Neural progenitor cell (in vitro differentiated cells): Measurements from ENCODE around the gene GIT2. TPM values are rescaled to one million over a fixed set of nuclear protein-coding genes. Genes with fewer than 3 reads are reported as not detected.

Experiments used
- DNase-seq: peaks from one replicate; pipeline ENCODE4 v3.0.0-alpha.2; 2016; ENCODE audit warnings: low spot score
- H2AFZ ChIP-seq: fragments of 200-600 bp; sonication (generic); replicated peaks from 2 replicates; pipeline ENCODE4 v1.6.1; 2016; ENCODE audit warnings: antibody characterized with exemption
- H3F3A ChIP-seq: fragments of 200-600 bp; sonication (generic); 2 replicates; pipeline ENCODE4 v1.6.1; 2016; ENCODE audit warnings: antibody characterized with exemption, low read depth
- H3K27ac ChIP-seq: fragments of 200-600 bp; sonication (generic); 2 replicates; pipeline ENCODE4 v1.5.1; 2016; ENCODE audit warnings: mild to moderate bottlenecking
- H3K27me3 ChIP-seq: fragments of 200-600 bp; sonication (generic); 2 replicates; pipeline ENCODE4 v1.6.1; 2016; ENCODE audit warnings: mild to moderate bottlenecking, moderate library complexity
- H3K36me3 ChIP-seq: fragments of 200-600 bp; sonication (generic); 2 replicates; pipeline ENCODE4 v1.5.1; 2016
- H3K4me1 ChIP-seq: fragments of 200-600 bp; sonication (generic); 2 replicates; pipeline ENCODE4 v1.6.1; 2016; ENCODE audit warnings: mixed run types
- H3K4me2 ChIP-seq: fragments of 200-600 bp; sonication (generic); 2 replicates; pipeline ENCODE4 v1.6.1; 2016
- H3K4me3 ChIP-seq: fragments of 200-600 bp; sonication (generic); 2 replicates; pipeline ENCODE4 v1.5.1; 2016
- H3K79me2 ChIP-seq: fragments of 200-600 bp; sonication (generic); 2 replicates; pipeline ENCODE4 v1.6.1; 2016; ENCODE audit warnings: low read depth
- H3K9ac ChIP-seq: fragments of 200-600 bp; sonication (generic); 2 replicates; pipeline ENCODE4 v1.6.1; 2016
- H3K9me3 ChIP-seq: fragments of 200-600 bp; sonication (generic); 2 replicates; pipeline ENCODE4 v1.5.1; 2016; ENCODE audit warnings: low read depth
- H4K20me1 ChIP-seq: fragments of 200-600 bp; sonication (generic); 2 replicates; pipeline ENCODE4 v1.6.1; 2016; ENCODE audit warnings: low read depth
- H3K27ac Mint-ChIP-seq: 3 replicates; pipeline ENCODE4 v1.8.0; 2021; ENCODE audit warnings: mixed read lengths
- H3K27me3 Mint-ChIP-seq: 2 replicates; pipeline ENCODE4 v1.8.0; 2022; ENCODE audit warnings: low read depth, mild to moderate bottlenecking, inconsistent platforms, moderate library complexity, mixed read lengths; ENCODE audit not compliant: insufficient read depth
- H3K36me3 Mint-ChIP-seq: 3 replicates; pipeline ENCODE4 v1.8.0; 2021; ENCODE audit warnings: mixed read lengths
- H3K4me1 Mint-ChIP-seq: 3 replicates; pipeline ENCODE4 v1.8.0; 2021; ENCODE audit warnings: mixed read lengths
- H3K4me3 Mint-ChIP-seq: 3 replicates; pipeline ENCODE4 v1.8.0; 2021; ENCODE audit warnings: mild to moderate bottlenecking, moderate library complexity, mixed read lengths
- H3K9me3 Mint-ChIP-seq: 3 replicates; pipeline ENCODE4 v1.8.0; 2020; ENCODE audit warnings: mixed read lengths
- CTCF ChIP-seq: fragments of 200-600 bp; sonication (generic); IDR thresholded peaks from 2 replicates; pipeline ENCODE4 v1.5.1; 2017; ENCODE audit warnings: antibody characterized with exemption, mild to moderate bottlenecking
- EZH2 ChIP-seq: fragments of 200-600 bp; sonication (generic); IDR thresholded peaks from 2 replicates; pipeline ENCODE4 v1.6.1; 2017; ENCODE audit warnings: antibody characterized with exemption, mild to moderate bottlenecking, moderate library complexity
- EZH2phosphoT487 ChIP-seq: fragments of 200-600 bp; sonication (generic); IDR thresholded peaks from 2 replicates; pipeline ENCODE4 v1.6.1; 2017; ENCODE audit warnings: antibody characterized with exemption
- total RNA-seq: library from RNA; depleted of rRNA; stranded (reverse); fragments of >200 nt; gene quantifications from 2 replicates; pipeline ENCODE4 v1.2.3, GENCODE V29; 2015; ENCODE audit warnings: low replicate concordance

Gene GIT2
- total RNA-seq, 1 donor from 2014 or later: 28.5 TPM

DNA sequence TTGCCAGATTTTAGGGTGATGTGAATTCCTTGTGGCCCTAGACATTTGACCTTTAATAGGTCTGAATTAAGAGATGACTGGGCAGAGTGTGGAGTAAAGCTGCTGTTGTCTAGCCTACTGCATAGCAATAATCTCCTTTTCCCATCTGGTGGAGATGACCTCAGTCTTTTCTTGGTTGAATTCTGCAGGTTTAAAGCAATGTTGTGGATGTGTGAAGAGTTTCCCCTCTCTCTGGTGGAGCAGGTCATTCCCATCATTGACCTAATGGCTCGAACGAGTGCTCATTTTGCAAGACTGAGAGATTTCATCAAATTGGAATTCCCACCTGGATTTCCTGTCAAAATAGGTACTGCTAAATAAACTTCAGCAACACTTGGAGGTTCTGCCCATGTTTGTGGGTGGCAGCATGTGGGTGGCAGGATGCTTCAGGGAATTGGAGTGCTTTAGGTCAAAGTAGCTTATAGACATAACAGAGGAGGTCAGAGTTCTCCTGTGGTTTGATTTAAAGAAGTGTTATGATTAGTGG is 33.2 kb upstream of the GIT2 start:
- Mint-ChIP-seq H3K27ac (no peak overlapping the region), H3K4me1 (no peaks in the 10 kb centered on the region), H3K4me3 (no peak overlapping the region), H3K27me3 (peaks cover 2% of the 10 kb centered on the region), H3K9me3 (no peaks in the 10 kb centered on the region), H3K36me3 (peaks cover 27% of the 10 kb centered on the region)
- Histone ChIP-seq H3K4me3 (no peak overlapping the region), H2AFZ (no peak overlapping the region), H3K27ac (no peak overlapping the region), H3K27me3 (no peaks in the 10 kb centered on the region), H3K4me2 (no peak overlapping the region), H3K36me3 (no peaks in the 10 kb centered on the region), H3K9ac (no peak overlapping the region), H4K20me1 (no peaks in the 10 kb centered on the region), H3F3A (no peaks in the 10 kb centered on the region), H3K79me2 (no peaks in the 10 kb centered on the region), H3K4me1 (no peaks in the 10 kb centered on the region), H3K9me3 (no peaks in the 10 kb centered on the region)
- TF ChIP-seq CTCF: no peak
- no peak for TF ChIP-seq EZH2
- no peak for TF ChIP-seq EZH2phosphoT487
- DNase-seq: no peak

- H3K9ac ChIP-seq: no peak overlapping the region
- H2AFZ ChIP-seq: no peak overlapping the region
- H3K27me3 ChIP-seq: no peaks in the 10 kb centered on the region
- peaks cover 3% of the 10 kb centered on the region for H3K4me1 ChIP-seq
- no peaks in the 10 kb centered on the region for H3K36me3 ChIP-seq
- Mint-ChIP-seq H3K4me1 (peaks cover 8% of the 10 kb centered on the region), H3K36me3 (peaks cover 20% of the 10 kb centered on the region), H3K4me3 (no peak overlapping the region), H3K9me3 (no peaks in the 10 kb centered on the region), H3K27me3 (peaks cover 2% of the 10 kb centered on the region), H3K27ac (no peak overlapping the region)
- H3K9me3 ChIP-seq: no peaks in the 10 kb centered on the region
- no peak overlapping the region for H3K4me2 ChIP-seq
- no peaks in the 10 kb centered on the region for H3F3A ChIP-seq
- TF ChIP-seq EZH2phosphoT487: no peak
- no peak for TF ChIP-seq EZH2
- no peak for TF ChIP-seq CTCF
- no peak overlapping the region for H3K4me3 ChIP-seq
- no peaks in the 10 kb centered on the region for H4K20me1 ChIP-seq
- no peak overlapping the region for H3K27ac ChIP-seq
- H3K79me2 ChIP-seq: no peaks in the 10 kb centered on the region
- DNase-seq: no peak
Observed at GRCh38 chr12:110028323-110028722, 32.2 kb upstream of the GIT2 start.

GRCh38 chr12:110024051-110024450 is 27.9 kb upstream of the GIT2 start:
- no peaks in the 10 kb centered on the region for H3K27me3 ChIP-seq
- no peaks in the 10 kb centered on the region for H3K9me3 ChIP-seq
- H2AFZ ChIP-seq: no peak overlapping the region
- H3K36me3 ChIP-seq: no peaks in the 10 kb centered on the region
- H3K36me3 Mint-ChIP-seq: peaks cover 19% of the 10 kb centered on the region
- no peaks in the 10 kb centered on the region for H3K9me3 Mint-ChIP-seq
- no peak overlapping the region for H3K9ac ChIP-seq
- H4K20me1 ChIP-seq: no peaks in the 10 kb centered on the region
- H3F3A ChIP-seq: peaks cover 6% of the 10 kb centered on the region
- peaks cover 8% of the 10 kb centered on the region for H3K27me3 Mint-ChIP-seq
- H3K4me3 ChIP-seq: no peak overlapping the region
- H3K4me2 ChIP-seq: no peak overlapping the region
- H3K4me3 Mint-ChIP-seq: no peak overlapping the region
- H3K4me1 Mint-ChIP-seq: peaks cover 8% of the 10 kb centered on the region
- H3K27ac Mint-ChIP-seq: no peak overlapping the region
- DNase-seq: no peak
- H3K79me2 ChIP-seq: no peaks in the 10 kb centered on the region
- H3K27ac ChIP-seq: no peak overlapping the region
- TF ChIP-seq EZH2 (no peak), CTCF (no peak), EZH2phosphoT487 (no peak)
- H3K4me1 ChIP-seq: peaks cover 5% of the 10 kb centered on the region
